Right lobe of liver (tissue), 6 donors: ENCODE results near the gene TPST2. TPM values are rescaled to one million over a fixed set of nuclear protein-coding genes. Genes with fewer than 3 reads are reported as not detected.

Experiments used
- ATAC-seq, 4 donors: fragments of 200-7000 bp; cut with Tn5 transposase; one replicate each; pipeline ENCODE4 v1.9.1; 2020; ENCODE audit warnings: mild to moderate bottlenecking in 4 of 4, moderate library complexity in 4 of 4
- DNase-seq, 3 donors: peaks; one replicate each; pipeline ENCODE4 v3.0.0-alpha.2; 2020
- H3K27ac ChIP-seq, 3 donors: fragments of 200-600 bp; one replicate each; pipeline ENCODE4 v1.8.0; 2022
- H3K27me3 ChIP-seq, 2 donors: fragments of 200-600 bp; one replicate each; pipeline ENCODE4 v1.8.0; 2022
- H3K36me3 ChIP-seq, 4 donors: fragments of 200-600 bp; sonication (generic) in 1 of 4; one replicate each; pipeline versions ENCODE4 v1.5.1 to v1.8.0; 2017 to 2022; ENCODE audit warnings: control low read depth in 1 of 4
- H3K4me1 ChIP-seq, 4 donors: fragments of 200-600 bp; sonication (generic) in 1 of 4; one replicate each; pipeline versions ENCODE4 v1.5.1 to v1.8.0; 2017 to 2022; ENCODE audit warnings: control low read depth in 1 of 4
- H3K4me3 ChIP-seq, 3 donors: fragments of 200-600 bp; one replicate each; pipeline ENCODE4 v1.8.0; 2022
- H3K9me3 ChIP-seq, 4 donors: fragments of 200-600 bp; sonication (generic) in 1 of 4; one replicate each; pipeline versions ENCODE4 v1.5.1 to v1.8.0; 2017 to 2022; ENCODE audit warnings: control low read depth in 1 of 4
- CTCF ChIP-seq, 4 donors: fragments of 200-600 bp in 3 of 4; fragments of 450-650 bp in 1 of 4; IDR thresholded peaks; one replicate each; pipeline versions ENCODE4 v1.5.1 to v1.8.0; 2016 to 2022; ENCODE audit warnings: antibody characterized with exemption in 4 of 4, mild to moderate bottlenecking in 2 of 4
- POLR2A ChIP-seq: fragments of 450-650 bp; IDR thresholded peaks from one replicate; pipeline ENCODE4 v1.6.1; 2017; ENCODE audit warnings: antibody characterized with exemption, mild to moderate bottlenecking
- WGBS: methylation state at CpG from one replicate; pipeline ENCODE4 v1.1.6; 2018; ENCODE audit warnings: low coverage, low lambda C conversion rate; ENCODE audit not compliant: insufficient coverage; ENCODE audit errors: missing lambda C conversion rate; 5-methylcytosine and 5-hydroxymethylcytosine counted together
- intact Hi-C, 2 donors: fragments of 100-400 bp; cut with DNase I; formaldehyde crosslinking; loops; one replicate each; pipeline versions ENCODE4 v1.11.2 to v1.14.1; 2022
- total RNA-seq, 6 experiments: library from RNA; depleted of rRNA in 2 of 6; stranded (reverse); fragments of >200 nt in 2 of 6; fragmentation: NEBNext Ultra II Directional in 3 of 6; extraction: Animal tissue kit (Norgen Biotek cat#: 25700) in 3 of 6; gene quantifications; one replicate each; pipeline versions ENCODE4 v1.1.0 to v1.2.4, GENCODE V29; 2016 to 2023
- donor health status: DM: no; HTN: yes; CAD: no.
- donor health status: DM: no; HTN: no; CAD: no.
- donor health status: DM: no; HTN: no; CAD: no.
- donor health status: DM: no; HTN: yes; CAD: no.
- donor health status: DM: no; HTN: yes; CAD: no.

Gene TPST2
- total RNA-seq, 6 experiments from 2014 or later: 53.2 to 117 (median 66.9) TPM

- TF ChIP-seq POLR2A: no peak
- TF ChIP-seq CTCF (IDR thresholded peaks at IDR 0.05): no peak
- intact Hi-C loops: no loop called here
- 75% methylated on average over 2 of the region's 2 CpGs for WGBS
Observed at GRCh38 chr22:26609287-26609686, 19.4 kb upstream of the TPST2 start.

DNA sequence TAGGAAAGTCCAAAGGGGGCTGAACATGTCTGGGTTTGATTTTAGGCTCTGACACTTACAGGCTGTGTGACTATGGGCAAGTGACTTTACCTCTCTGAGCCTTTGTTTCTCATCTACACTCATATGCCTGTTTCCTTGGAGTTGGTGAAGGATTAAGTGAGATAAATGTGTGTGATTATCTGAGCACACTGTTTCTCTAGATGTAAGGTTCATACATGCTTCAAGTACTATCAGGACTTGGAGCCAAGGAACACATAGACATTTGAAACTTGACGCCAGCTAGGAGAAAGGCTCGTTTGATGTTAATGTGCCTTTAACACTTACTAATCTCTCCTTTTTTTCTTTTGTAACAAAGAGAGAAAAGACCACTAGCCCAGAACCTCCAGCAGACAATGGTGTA is 18.2 kb upstream of the TPST2 start:
- Histone ChIP-seq H3K9me3 (no peaks in the 10 kb centered on the region), H3K27me3 (no peaks in the 10 kb centered on the region), H3K27ac (no peak overlapping the region), H3K36me3 (no peaks in the 10 kb centered on the region), H3K4me3 (no peak overlapping the region), H3K4me1 (no peaks in the 10 kb centered on the region)
- 34% methylated on average over 2 of the region's 2 CpGs for WGBS
- TF ChIP-seq POLR2A: no peak
- no peak for TF ChIP-seq CTCF (IDR thresholded peaks at IDR 0.05)
- intact Hi-C loops: no loop called here
- DNase-seq (no peak), ATAC-seq (no peak)

More at GRCh38 chr22:26609287-26609686, 19.4 kb upstream of the TPST2 start:
- no peak overlapping the region for H3K27ac ChIP-seq
- H3K4me1 ChIP-seq: no peaks in the 10 kb centered on the region
- no peaks in the 10 kb centered on the region for H3K27me3 ChIP-seq
- H3K36me3 ChIP-seq: no peaks in the 10 kb centered on the region
- H3K4me3 ChIP-seq: no peak overlapping the region
- ATAC-seq: no peak
- H3K9me3 ChIP-seq: no peaks in the 10 kb centered on the region
- no peak for DNase-seq

GRCh38 chr22:26606611-26607010 is 16.7 kb upstream of the TPST2 start:
- no peaks in the 10 kb centered on the region for H3K36me3 ChIP-seq
- H3K4me1 ChIP-seq: no peaks in the 10 kb centered on the region
- no peaks in the 10 kb centered on the region for H3K27me3 ChIP-seq
- ATAC-seq (no peak), DNase-seq (no peak)
- intact Hi-C loops: no loop called here
- no peak overlapping the region for H3K4me3 ChIP-seq
- no peaks in the 10 kb centered on the region for H3K9me3 ChIP-seq
- TF ChIP-seq CTCF (IDR thresholded peaks at IDR 0.05) (no peak), POLR2A (no peak)
- H3K27ac ChIP-seq: no peak overlapping the region
- 90% methylated on average over 4 of the region's 4 CpGs for WGBS

DNA sequence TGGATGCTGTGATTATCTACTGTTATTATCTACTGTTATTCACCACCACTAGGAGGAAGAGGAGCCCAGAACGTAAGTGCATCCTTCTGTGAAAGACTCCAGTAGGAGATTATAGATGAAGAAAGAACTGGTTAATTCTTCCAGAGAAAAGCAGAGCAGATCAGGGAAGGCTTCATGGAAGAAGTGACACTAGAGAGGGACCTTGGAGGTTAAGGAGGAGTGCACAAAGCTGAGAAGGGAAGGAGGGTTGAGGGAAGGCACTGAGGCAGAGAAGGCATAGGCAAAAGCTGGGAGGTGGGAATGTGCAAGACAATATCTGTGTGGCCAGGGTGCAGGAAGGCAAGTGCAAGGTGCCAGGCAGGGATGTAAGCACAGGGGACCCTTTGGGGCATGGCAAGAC is 14.4 kb upstream of the TPST2 start:
- Histone ChIP-seq H3K4me1 (no peaks in the 10 kb centered on the region), H3K4me3 (no peak overlapping the region), H3K27ac (no peak overlapping the region), H3K27me3 (no peaks in the 10 kb centered on the region), H3K9me3 (no peaks in the 10 kb centered on the region), H3K36me3 (no peaks in the 10 kb centered on the region)
- TF ChIP-seq CTCF (IDR thresholded peaks at IDR 0.05) (no peak), POLR2A (no peak)
- DNase-seq (no peak), ATAC-seq (no peak)
- 75% methylated on average over 1 of the region's 1 CpG for WGBS
- intact Hi-C loops: no loop called here

GRCh38 chr22:26602127-26602526 is 12.2 kb upstream of the TPST2 start:
- no peaks in the 10 kb centered on the region for H3K9me3 ChIP-seq
- DNase-seq: no peak
- no peaks in the 10 kb centered on the region for H3K27me3 ChIP-seq
- intact Hi-C loops: no loop called here
- H3K36me3 ChIP-seq: no peaks in the 10 kb centered on the region
- H3K27ac ChIP-seq: no peak overlapping the region
- no peak for ATAC-seq
- 49% methylated on average over 3 of the region's 4 CpGs for WGBS
- no peak overlapping the region for H3K4me3 ChIP-seq
- TF ChIP-seq CTCF (IDR thresholded peaks at IDR 0.05) (no peak), POLR2A (no peak)
- peaks cover 0 to 10% (median 0%) of the 10 kb centered on the region in 4 donors for H3K4me1 ChIP-seq
